OCI-LY1 (cell line): ENCODE measurements around the gene DHX36.

ENCODE experiments used
- H2AFZ ChIP-seq: fragments of 200-600 bp; sonication (generic), shearing (Covaris generic); 2 replicates; pipeline ENCODE4 v1.6.0; 2014; ENCODE audit warnings: antibody characterized with exemption, mild to moderate bottlenecking, low read length
- H3F3A ChIP-seq: fragments of 200-600 bp; sonication (generic), shearing (Covaris generic); 2 replicates; pipeline ENCODE4 v1.6.0; 2014; ENCODE audit warnings: mild to moderate bottlenecking, antibody characterized with exemption, low read length, moderate library complexity; ENCODE audit not compliant: insufficient read depth
- H3K27ac ChIP-seq: fragments of 200-600 bp; sonication (generic); 2 replicates; pipeline ENCODE4 v1.5.1; 2014; ENCODE audit warnings: low read length, mixed run types, mild to moderate bottlenecking, low read depth; ENCODE audit not compliant: poor library complexity, severe bottlenecking
- H3K27me3 ChIP-seq: fragments of 200-600 bp; sonication (generic); 2 replicates; pipeline ENCODE4 v1.6.0; 2014; ENCODE audit warnings: antibody characterized with exemption, mild to moderate bottlenecking, low read length, moderate library complexity; ENCODE audit not compliant: insufficient read depth
- H3K36me3 ChIP-seq: fragments of 200-600 bp; sonication (generic); 2 replicates; pipeline ENCODE4 v1.6.1; 2014; ENCODE audit warnings: mild to moderate bottlenecking, antibody characterized with exemption, low read length, moderate library complexity, mixed read lengths; ENCODE audit not compliant: insufficient read depth
- H3K4me1 ChIP-seq: fragments of 200-600 bp; sonication (generic); 2 replicates; pipeline ENCODE4 v1.5.1; 2014; ENCODE audit warnings: mild to moderate bottlenecking, low read length, moderate library complexity; ENCODE audit not compliant: insufficient read depth, severe bottlenecking
- H3K4me2 ChIP-seq: fragments of 200-600 bp; sonication (generic), shearing (Covaris generic); 2 replicates; pipeline ENCODE4 v1.6.1; 2014; ENCODE audit warnings: low read length
- H3K4me3 ChIP-seq: fragments of 200-600 bp; sonication (generic); 2 replicates; pipeline ENCODE4 v1.5.1; 2014; ENCODE audit warnings: low read length, low read depth, mild to moderate bottlenecking, mixed read lengths; ENCODE audit not compliant: poor library complexity, severe bottlenecking
- H3K79me2 ChIP-seq: fragments of 200-600 bp; shearing (Covaris generic); 2 replicates; pipeline ENCODE4 v1.6.1; 2016; ENCODE audit warnings: mixed run types, low read length, mixed read lengths; ENCODE audit not compliant: insufficient read depth
- H3K9ac ChIP-seq: fragments of 200-600 bp; sonication (generic), shearing (Covaris generic); 2 replicates; pipeline ENCODE4 v1.6.1; 2014; ENCODE audit warnings: mild to moderate bottlenecking, low read length, mixed read lengths
- H3K9me2 ChIP-seq: fragments of 200-600 bp; sonication (generic), shearing (Covaris generic); 2 replicates; pipeline ENCODE4 v1.6.1; 2014; ENCODE audit warnings: low read depth, mild to moderate bottlenecking, low read length, mixed read lengths
- H3K9me3 ChIP-seq: fragments of 200-600 bp; shearing (Covaris generic); 2 replicates; pipeline ENCODE4 v1.6.1; 2014; ENCODE audit warnings: low read length, mixed read lengths
- H4K20me1 ChIP-seq: fragments of 200-600 bp; sonication (generic), shearing (Covaris generic); 2 replicates; pipeline ENCODE4 v1.6.0; 2016; ENCODE audit warnings: mild to moderate bottlenecking, low read length; ENCODE audit not compliant: insufficient read depth
- EZH2 ChIP-seq: fragments of 200-600 bp; sonication (generic), shearing (Covaris generic); IDR thresholded peaks from 2 replicates; pipeline ENCODE4 v1.8.0; 2017; ENCODE audit warnings: borderline replicate concordance, mixed run types, mild to moderate bottlenecking, antibody characterized with exemption, low read length, moderate library complexity, mixed read lengths
- TF ChIP-seq, protein P1 (sequence below): fragments of 200-600 bp; sonication (generic), shearing (Covaris generic); IDR thresholded peaks from 2 replicates; pipeline ENCODE4 v1.5.1; 2017; ENCODE audit warnings: mild to moderate bottlenecking, antibody characterized with exemption, low read length, moderate library complexity, mixed read lengths

Gene DHX36, protein sequence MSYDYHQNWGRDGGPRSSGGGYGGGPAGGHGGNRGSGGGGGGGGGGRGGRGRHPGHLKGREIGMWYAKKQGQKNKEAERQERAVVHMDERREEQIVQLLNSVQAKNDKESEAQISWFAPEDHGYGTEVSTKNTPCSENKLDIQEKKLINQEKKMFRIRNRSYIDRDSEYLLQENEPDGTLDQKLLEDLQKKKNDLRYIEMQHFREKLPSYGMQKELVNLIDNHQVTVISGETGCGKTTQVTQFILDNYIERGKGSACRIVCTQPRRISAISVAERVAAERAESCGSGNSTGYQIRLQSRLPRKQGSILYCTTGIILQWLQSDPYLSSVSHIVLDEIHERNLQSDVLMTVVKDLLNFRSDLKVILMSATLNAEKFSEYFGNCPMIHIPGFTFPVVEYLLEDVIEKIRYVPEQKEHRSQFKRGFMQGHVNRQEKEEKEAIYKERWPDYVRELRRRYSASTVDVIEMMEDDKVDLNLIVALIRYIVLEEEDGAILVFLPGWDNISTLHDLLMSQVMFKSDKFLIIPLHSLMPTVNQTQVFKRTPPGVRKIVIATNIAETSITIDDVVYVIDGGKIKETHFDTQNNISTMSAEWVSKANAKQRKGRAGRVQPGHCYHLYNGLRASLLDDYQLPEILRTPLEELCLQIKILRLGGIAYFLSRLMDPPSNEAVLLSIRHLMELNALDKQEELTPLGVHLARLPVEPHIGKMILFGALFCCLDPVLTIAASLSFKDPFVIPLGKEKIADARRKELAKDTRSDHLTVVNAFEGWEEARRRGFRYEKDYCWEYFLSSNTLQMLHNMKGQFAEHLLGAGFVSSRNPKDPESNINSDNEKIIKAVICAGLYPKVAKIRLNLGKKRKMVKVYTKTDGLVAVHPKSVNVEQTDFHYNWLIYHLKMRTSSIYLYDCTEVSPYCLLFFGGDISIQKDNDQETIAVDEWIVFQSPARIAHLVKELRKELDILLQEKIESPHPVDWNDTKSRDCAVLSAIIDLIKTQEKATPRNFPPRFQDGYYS

DNA sequence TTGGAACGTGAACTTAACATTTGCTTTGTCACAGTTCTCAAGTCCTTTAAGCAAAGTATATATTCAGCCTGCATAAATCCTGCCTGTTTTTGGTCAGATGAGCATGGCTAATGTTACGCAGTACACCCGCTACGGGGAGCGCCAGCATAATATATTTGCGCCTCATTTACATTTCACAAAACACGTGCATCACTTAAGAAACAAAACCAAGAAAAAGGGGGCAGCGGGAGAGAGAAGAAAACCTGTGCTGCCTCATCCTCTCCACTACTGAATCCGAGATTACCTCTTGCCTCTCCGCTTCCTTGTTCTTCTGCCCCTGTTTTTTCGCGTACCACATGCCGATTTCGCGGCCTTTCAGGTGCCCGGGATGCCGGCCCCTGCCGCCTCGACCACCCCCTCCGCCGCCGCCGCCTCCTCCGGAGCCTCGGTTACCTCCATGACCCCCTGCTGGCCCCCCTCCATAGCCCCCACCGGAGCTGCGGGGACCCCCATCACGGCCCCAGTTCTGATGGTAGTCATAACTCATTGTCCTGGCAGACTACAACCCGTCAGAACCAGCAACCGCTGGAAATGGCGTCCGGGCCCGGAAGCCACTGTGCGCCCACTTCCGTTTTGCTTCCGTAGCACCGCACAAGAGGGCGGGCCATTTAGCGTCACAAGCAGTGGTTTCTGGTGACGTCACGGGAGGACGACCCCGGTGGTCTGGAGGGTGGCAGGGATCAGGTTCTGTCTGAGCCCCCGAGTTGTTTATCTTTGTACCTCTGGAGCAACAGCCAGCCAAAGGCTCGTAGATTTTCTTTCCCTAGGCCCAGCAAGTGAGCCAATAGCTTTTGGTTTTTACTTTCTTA lies at the start of gene DHX36:
DHX36 (minus strand) TSS at position 597 of the 848 bp plus-strand sequence; CDS start at position 526, 71 bp downstream.
- peak within 1 kb of the TSS; percentile 84 for H3K4me3 ChIP-seq
- peaks cover 50% of the 10 kb centered on the region for H3K79me2 ChIP-seq
- TF ChIP-seq, protein P1, sequence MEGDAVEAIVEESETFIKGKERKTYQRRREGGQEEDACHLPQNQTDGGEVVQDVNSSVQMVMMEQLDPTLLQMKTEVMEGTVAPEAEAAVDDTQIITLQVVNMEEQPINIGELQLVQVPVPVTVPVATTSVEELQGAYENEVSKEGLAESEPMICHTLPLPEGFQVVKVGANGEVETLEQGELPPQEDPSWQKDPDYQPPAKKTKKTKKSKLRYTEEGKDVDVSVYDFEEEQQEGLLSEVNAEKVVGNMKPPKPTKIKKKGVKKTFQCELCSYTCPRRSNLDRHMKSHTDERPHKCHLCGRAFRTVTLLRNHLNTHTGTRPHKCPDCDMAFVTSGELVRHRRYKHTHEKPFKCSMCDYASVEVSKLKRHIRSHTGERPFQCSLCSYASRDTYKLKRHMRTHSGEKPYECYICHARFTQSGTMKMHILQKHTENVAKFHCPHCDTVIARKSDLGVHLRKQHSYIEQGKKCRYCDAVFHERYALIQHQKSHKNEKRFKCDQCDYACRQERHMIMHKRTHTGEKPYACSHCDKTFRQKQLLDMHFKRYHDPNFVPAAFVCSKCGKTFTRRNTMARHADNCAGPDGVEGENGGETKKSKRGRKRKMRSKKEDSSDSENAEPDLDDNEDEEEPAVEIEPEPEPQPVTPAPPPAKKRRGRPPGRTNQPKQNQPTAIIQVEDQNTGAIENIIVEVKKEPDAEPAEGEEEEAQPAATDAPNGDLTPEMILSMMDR: no peak
- TF ChIP-seq EZH2: no peak
- peak within 1 kb of the TSS; percentile 78 for H3K4me2 ChIP-seq
- H3K4me1 ChIP-seq: peaks cover 50% of the 10 kb centered on the region
- H3K9ac ChIP-seq: peak within 1 kb of the TSS; percentile 83
- peaks cover 7% of the 10 kb centered on the region; the same call in 1 of the 2 replicates for H3K9me3 ChIP-seq
- H3K9me2 ChIP-seq: no peaks in the 10 kb centered on the region
- no peaks in the 10 kb centered on the region for H4K20me1 ChIP-seq
- no peaks in the 10 kb centered on the region for H3F3A ChIP-seq
- H3K36me3 ChIP-seq: peaks cover 38% of the 10 kb centered on the region
- H3K27me3 ChIP-seq: no peaks in the 10 kb centered on the region
- H3K27ac ChIP-seq: peak within 1 kb of the TSS; percentile 60
- peak within 1 kb of the TSS; percentile 44 for H2AFZ ChIP-seq

DNA sequence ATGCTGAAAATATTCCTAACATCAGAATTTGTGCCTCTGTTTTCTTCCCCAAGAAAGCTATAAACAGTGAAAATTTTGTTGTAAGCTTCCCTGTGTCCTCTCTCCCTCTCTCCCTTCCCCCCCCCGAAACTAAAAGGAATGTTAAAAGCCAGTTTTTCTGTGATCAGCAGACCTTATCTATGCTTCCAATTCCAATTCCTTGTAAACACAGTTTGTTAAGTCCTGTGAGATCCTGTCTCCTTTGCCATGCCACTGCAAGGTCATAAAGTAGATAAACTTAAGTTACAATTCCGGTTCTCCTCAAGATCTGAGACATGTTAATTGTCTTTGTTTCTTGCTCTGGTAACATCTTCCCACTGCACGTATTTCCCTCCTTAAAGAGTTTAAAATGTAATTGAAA lies 42.9 kb upstream of the DHX36 start:
- no peaks in the 10 kb centered on the region for H3K36me3 ChIP-seq
- H3K9me3 ChIP-seq: no peaks in the 10 kb centered on the region; the same call in 1 of the 2 replicates
- no peaks in the 10 kb centered on the region; the same call in none of the 2 replicates for H3K27me3 ChIP-seq
- no peaks in the 10 kb centered on the region for H3K4me1 ChIP-seq
- no peaks in the 10 kb centered on the region for H4K20me1 ChIP-seq
- no peak overlapping the region for H2AFZ ChIP-seq
- TF ChIP-seq, protein P1: no peak
- TF ChIP-seq EZH2: no peak
- no peak overlapping the region for H3K4me3 ChIP-seq
- H3F3A ChIP-seq: no peaks in the 10 kb centered on the region
- no peaks in the 10 kb centered on the region for H3K79me2 ChIP-seq
- no peak overlapping the region for H3K9ac ChIP-seq
- no peak overlapping the region for H3K4me2 ChIP-seq
- no peak overlapping the region for H3K27ac ChIP-seq
- H3K9me2 ChIP-seq: no peaks in the 10 kb centered on the region

DNA sequence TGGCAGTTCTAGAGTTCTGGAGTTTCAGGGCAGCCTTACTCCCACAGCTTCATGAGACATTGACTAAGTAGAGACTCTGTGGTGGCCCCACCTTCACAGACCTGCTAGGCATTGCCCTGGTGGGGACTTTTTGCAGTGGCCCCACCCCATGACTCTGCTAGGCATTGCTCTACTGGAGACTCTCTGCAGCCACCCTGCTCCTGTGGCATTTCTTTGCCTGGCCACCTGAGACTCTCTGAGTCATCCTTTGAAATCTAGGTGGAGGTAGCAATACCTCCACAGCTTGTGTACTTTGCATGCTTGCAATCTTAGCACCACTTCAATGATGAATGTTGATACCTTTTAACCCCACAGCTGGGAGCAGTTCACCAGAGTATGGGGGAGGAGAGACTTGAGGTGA lies 40.6 kb upstream of the DHX36 start:
- no peak overlapping the region for H3K9ac ChIP-seq
- TF ChIP-seq, protein P1: no peak
- TF ChIP-seq EZH2: no peak
- no peaks in the 10 kb centered on the region for H3K79me2 ChIP-seq
- no peak overlapping the region for H3K27ac ChIP-seq
- no peaks in the 10 kb centered on the region; the same call in none of the 2 replicates for H3K27me3 ChIP-seq
- no peaks in the 10 kb centered on the region for H4K20me1 ChIP-seq
- H3K9me2 ChIP-seq: no peaks in the 10 kb centered on the region
- no peaks in the 10 kb centered on the region for H3F3A ChIP-seq
- no peaks in the 10 kb centered on the region; the same call in 1 of the 2 replicates for H3K9me3 ChIP-seq
- H2AFZ ChIP-seq: no peak overlapping the region
- no peaks in the 10 kb centered on the region for H3K36me3 ChIP-seq
- H3K4me1 ChIP-seq: no peaks in the 10 kb centered on the region
- H3K4me2 ChIP-seq: no peak overlapping the region
- no peak overlapping the region for H3K4me3 ChIP-seq
